Adrenal gland (tissue), 12 donors: Measurements from ENCODE around the gene MRPL33. TPM values are rescaled to one million over a fixed set of nuclear protein-coding genes. Genes with fewer than 3 reads are reported as not detected.

Experiments
- DNase-seq, 7 donors: peaks; one replicate each; pipeline ENCODE4 v3.0.0-alpha.2; 2019 to 2020
- H3K27ac ChIP-seq, 5 donors: fragments of 200-600 bp; sonication (generic) in 4 of 5; 1 replicate in 3 of 5; 2 replicates in 2 of 5; pipeline versions ENCODE4 v1.5.1 to v1.8.0; 2016 to 2020; ENCODE audit warnings: mild to moderate bottlenecking in 1 of 5
- H3K27me3 ChIP-seq: fragments of 200-600 bp; 2 replicates; pipeline ENCODE4 v1.8.0; 2021
- H3K36me3 ChIP-seq, 2 donors: fragments of 200-600 bp; replicated peaks in 1 of 2; 1 replicate in 1 of 2; 2 replicates in 1 of 2; pipeline versions ENCODE4 v1.5.1 to v1.8.0; 2018 to 2022
- H3K4me1 ChIP-seq, 2 donors: fragments of 200-600 bp; replicated peaks in 1 of 2; 1 replicate in 1 of 2; 2 replicates in 1 of 2; pipeline versions ENCODE4 v1.5.1 to v1.8.0; 2018 to 2021
- H3K4me3 ChIP-seq, 4 donors: fragments of 200-600 bp; sonication (generic) in 3 of 4; one replicate each; pipeline ENCODE4 v1.5.1; 2016 to 2018
- H3K9me3 ChIP-seq, 3 donors: fragments of 200-600 bp; sonication (generic) in 1 of 3; replicated peaks in 1 of 3; 1 replicate in 2 of 3; 2 replicates in 1 of 3; pipeline versions ENCODE4 v1.5.1 to v1.8.0; 2016 to 2021
- POLR2A ChIP-seq, 2 donors: fragments of 450-650 bp; IDR thresholded peaks; one replicate each; pipeline ENCODE4 v1.6.1; 2017; ENCODE audit warnings: antibody characterized with exemption in 2 of 2, mild to moderate bottlenecking in 2 of 2, moderate library complexity in 1 of 2
- WGBS, 4 donors: extraction: QIAGEN DNeasy Blood & Tissue Kit in 2 of 4; methylation state at CpG; one replicate each; pipeline versions ENCODE4 v1.1.5 to v1.1.7; 2013 to 2017; 5-methylcytosine and 5-hydroxymethylcytosine counted together
- intact Hi-C, 2 donors: fragments of 100-400 bp; cut with DNase I; formaldehyde crosslinking; loops; one replicate each; pipeline versions ENCODE4 v1.14.1 to v1.15.0; 2022 to 2023
- polyA plus RNA-seq, 3 donors: library from polyadenylated mRNA; stranded (reverse); fragments of 200-250 nt in 2 of 3; fragments of 350-450 nt in 1 of 3; fragmentation: Illumina TruSeq in 1 of 3; extraction: RNeasy Lipid Tissue Mini Kit (QIAGEN cat#74804) in 1 of 3; gene quantifications; one replicate each; pipeline ENCODE4 v1.2.3, GENCODE V29; 2013 to 2014
- total RNA-seq, 9 donors: library from RNA; depleted of rRNA in 4 of 9; stranded (reverse); fragments of >200 nt in 4 of 9; fragments of 120-200 nt in 1 of 9; fragmentation: NEBNext Ultra II Directional in 1 of 9; extraction: Animal tissue kit (Norgen Biotek cat#: 25700) in 1 of 9; gene quantifications; one replicate each; pipeline versions ENCODE4 v1.1.0 to v1.2.4, GENCODE V29; 2013 to 2023
- TF ChIP-seq, protein P1 (sequence below), 6 experiments: fragments of 450-650 bp in 4 of 6; fragments of 200-600 bp in 2 of 6; sonication (generic) in 1 of 6; IDR thresholded peaks; 1 replicate in 5 of 6; 2 replicates in 1 of 6; pipeline versions ENCODE4 v1.5.1 to v1.8.0; 2016 to 2021; ENCODE audit warnings: antibody characterized with exemption in 6 of 6, mild to moderate bottlenecking in 2 of 6, moderate library complexity in 1 of 6
- donor health status: healthy with polysubstance abuse.
- donor health status: Bipolar disorder and iron deficiency.
- donor health status: DM: yes; HTN: yes; CAD: no.
- donor health status: DM: no; HTN: no; CAD: no.
- donor health status: DM: no; HTN: no; CAD: no.
- donor health status: DM: yes; HTN: yes; CAD: no.

Gene MRPL33
- total and polyA plus RNA-seq, 12 donors, result 211 to 1,020 (median 485) TPM

DNA sequence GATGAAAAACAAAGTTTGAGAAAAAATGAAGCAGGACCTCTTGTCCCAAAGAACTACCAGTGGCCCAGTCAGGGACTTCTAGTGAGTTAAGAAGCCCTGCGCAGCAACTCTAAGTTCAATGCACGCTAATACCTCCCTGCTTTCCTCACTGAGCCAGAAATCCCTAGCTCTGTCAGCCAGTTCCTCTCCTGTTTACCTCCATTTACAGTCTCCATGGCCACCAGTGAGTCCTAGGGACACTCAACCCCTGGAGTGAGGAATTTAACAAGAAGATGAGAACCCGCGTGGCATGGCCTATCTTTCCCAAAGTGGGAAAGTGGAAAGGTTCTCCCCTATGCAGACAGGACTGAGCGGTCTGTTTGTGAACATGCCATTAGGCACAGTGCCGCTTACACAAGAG, 31.0 kb downstream of the MRPL33 start:
- intact Hi-C loops, result no loop called here
- no peak for TF ChIP-seq POLR2A (IDR thresholded peaks at IDR 0.05)
- TF ChIP-seq, protein P1, sequence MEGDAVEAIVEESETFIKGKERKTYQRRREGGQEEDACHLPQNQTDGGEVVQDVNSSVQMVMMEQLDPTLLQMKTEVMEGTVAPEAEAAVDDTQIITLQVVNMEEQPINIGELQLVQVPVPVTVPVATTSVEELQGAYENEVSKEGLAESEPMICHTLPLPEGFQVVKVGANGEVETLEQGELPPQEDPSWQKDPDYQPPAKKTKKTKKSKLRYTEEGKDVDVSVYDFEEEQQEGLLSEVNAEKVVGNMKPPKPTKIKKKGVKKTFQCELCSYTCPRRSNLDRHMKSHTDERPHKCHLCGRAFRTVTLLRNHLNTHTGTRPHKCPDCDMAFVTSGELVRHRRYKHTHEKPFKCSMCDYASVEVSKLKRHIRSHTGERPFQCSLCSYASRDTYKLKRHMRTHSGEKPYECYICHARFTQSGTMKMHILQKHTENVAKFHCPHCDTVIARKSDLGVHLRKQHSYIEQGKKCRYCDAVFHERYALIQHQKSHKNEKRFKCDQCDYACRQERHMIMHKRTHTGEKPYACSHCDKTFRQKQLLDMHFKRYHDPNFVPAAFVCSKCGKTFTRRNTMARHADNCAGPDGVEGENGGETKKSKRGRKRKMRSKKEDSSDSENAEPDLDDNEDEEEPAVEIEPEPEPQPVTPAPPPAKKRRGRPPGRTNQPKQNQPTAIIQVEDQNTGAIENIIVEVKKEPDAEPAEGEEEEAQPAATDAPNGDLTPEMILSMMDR (IDR thresholded peaks at IDR 0.05), result no peak
- peaks cover 0 to 1% of the 10 kb centered on the region in 2 donors for H3K4me1 ChIP-seq
- WGBS, 4 donors, result 94 to 98% (median 96%) methylated on average over 6 of the region's 6 CpGs
- no peak for DNase-seq
- H3K9me3 ChIP-seq, result no peaks in the 10 kb centered on the region
- no peaks in the 10 kb centered on the region for H3K36me3 ChIP-seq
- no peak overlapping the region for H3K4me3 ChIP-seq
- no peaks in the 10 kb centered on the region for H3K27me3 ChIP-seq
- H3K27ac ChIP-seq, result no peak overlapping the region

DNA sequence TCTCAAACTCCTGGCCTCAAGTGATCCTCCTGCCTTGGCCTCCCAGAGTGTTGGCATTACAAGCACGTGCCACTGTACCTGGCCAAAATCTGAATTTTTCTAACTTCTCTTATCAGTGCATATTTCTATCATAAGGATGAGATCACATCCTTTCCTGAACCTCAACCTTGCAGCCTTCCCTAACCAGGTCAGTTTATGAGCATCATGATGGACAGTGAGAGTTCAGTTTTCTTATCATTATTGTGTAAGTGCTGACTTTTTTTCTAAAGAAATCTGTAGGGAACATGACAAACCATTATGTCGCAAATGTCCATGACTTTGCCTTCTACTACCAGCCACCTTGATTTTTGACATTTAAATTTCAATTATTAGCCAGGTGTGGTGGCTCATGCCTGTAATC, 31.5 kb downstream of the MRPL33 start:
- WGBS, 4 donors, result 87 to 90% (median 88%) methylated on average over 2 of the region's 2 CpGs
- no peak overlapping the region for H3K4me3 ChIP-seq
- H3K27ac ChIP-seq, result no peak overlapping the region
- intact Hi-C loops, result no loop called here
- H3K4me1 ChIP-seq, result no peaks in the 10 kb centered on the region
- TF ChIP-seq, protein P1 (IDR thresholded peaks at IDR 0.05), result no peak
- TF ChIP-seq POLR2A (IDR thresholded peaks at IDR 0.05), result no peak
- no peak for DNase-seq
- H3K27me3 ChIP-seq, result no peaks in the 10 kb centered on the region
- H3K9me3 ChIP-seq, result no peaks in the 10 kb centered on the region
- H3K36me3 ChIP-seq, result no peaks in the 10 kb centered on the region

DNA sequence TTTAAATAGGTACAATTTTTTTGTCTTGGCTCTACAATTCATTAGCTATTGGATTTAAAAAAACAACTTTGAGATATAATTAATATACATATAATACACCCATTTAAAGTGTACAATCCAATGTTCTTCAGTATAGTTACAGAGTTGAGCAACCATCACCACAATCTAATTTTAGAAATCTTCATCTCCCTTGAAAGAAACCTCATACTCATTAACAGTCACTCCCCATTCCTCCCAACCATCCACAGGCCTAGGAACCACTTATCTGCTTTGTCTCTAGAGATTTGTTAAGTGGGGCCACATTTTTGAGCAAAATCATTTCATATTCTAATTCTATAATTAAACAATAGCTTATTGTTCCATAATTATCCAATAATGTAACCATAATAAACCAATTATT, 32.6 kb downstream of the MRPL33 start:
- no peak for TF ChIP-seq POLR2A (IDR thresholded peaks at IDR 0.05)
- TF ChIP-seq, protein P1 (IDR thresholded peaks at IDR 0.05), result no peak
- H3K27me3 ChIP-seq, result no peaks in the 10 kb centered on the region
- no peak for DNase-seq
- H3K9me3 ChIP-seq, result no peaks in the 10 kb centered on the region
- H3K4me3 ChIP-seq, result no peak overlapping the region
- intact Hi-C loops, result no loop called here
- peaks cover 0 to 2% of the 10 kb centered on the region in 2 donors for H3K4me1 ChIP-seq
- no peak overlapping the region for H3K27ac ChIP-seq
- H3K36me3 ChIP-seq, result no peaks in the 10 kb centered on the region

DNA sequence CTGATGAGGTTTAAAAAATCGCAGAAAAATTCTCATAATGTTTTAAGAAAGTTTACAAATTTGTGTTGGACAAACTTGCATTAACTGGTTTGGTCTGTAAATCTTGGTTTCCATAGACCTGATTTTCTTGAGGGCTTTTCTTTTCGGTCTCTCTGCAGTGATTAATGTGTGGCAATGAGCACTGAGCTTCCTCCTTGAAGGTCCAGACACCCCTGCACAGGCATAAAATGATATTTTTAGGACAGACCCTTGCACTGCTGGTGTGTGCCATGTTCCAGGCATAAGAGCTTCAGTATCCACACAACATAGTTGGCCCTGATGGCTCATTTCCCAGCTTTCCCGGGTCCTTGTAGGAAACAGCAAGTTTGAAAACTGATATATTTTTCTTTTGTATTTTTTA, 33.7 kb downstream of the MRPL33 start:
- no peak overlapping the region for H3K4me3 ChIP-seq
- TF ChIP-seq POLR2A (IDR thresholded peaks at IDR 0.05), result no peak
- TF ChIP-seq, protein P1 (IDR thresholded peaks at IDR 0.05), result no peak
- H3K27me3 ChIP-seq, result no peaks in the 10 kb centered on the region
- no peak for DNase-seq
- no peaks in the 10 kb centered on the region for H3K36me3 ChIP-seq
- H3K27ac ChIP-seq, result no peak overlapping the region
- intact Hi-C loops, result no loop called here
- peaks cover 0 to 12% of the 10 kb centered on the region in 2 donors for H3K4me1 ChIP-seq
- H3K9me3 ChIP-seq, result no peaks in the 10 kb centered on the region
- 58 to 77% (median 69%) methylated on average over 3 of the region's 3 CpGs for WGBS, 4 donors
